ENCODE measurements around the gene LRRC4C.

LRRC4C gene

DNA sequence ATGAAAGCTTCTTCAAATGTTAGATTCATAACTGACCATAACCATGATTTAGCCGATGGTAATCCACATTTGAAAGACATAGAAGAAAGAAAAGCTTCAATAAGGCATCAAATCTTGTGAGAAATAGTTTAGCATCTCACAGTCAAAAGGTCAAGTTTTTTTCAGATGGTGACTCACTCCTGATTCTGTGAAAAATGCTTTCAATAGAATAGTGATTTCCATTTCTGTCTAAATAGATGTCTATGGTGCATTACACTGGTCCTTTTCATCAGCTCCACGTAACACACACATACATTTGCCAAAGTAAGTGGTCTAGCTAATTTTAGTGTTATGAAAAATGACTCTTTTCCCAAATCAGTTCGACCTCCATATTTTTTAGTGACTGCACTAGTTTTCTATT, 139.2 kb downstream of the LRRC4C start:
- no peak for DNase-seq

DNA sequence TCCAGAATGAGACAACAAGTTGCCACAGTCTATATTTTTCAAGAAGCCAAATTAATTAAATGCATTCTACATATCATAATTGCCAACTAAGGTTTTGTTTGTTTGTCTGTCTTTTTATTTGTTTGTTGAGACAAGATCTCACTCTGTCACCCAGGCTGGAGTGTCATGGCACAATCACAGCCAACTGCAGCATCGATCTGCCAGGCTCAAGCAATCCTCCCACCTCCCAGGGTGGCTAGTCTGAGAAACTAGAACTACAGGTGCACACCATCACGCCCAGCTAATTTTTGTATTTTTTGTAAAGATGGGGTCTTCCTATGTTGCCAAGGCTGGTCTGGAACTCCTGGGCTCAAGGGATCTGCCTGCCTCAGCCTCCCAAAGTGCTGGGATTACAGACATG, 140.0 kb downstream of the LRRC4C start:
- no peak for DNase-seq

DNA sequence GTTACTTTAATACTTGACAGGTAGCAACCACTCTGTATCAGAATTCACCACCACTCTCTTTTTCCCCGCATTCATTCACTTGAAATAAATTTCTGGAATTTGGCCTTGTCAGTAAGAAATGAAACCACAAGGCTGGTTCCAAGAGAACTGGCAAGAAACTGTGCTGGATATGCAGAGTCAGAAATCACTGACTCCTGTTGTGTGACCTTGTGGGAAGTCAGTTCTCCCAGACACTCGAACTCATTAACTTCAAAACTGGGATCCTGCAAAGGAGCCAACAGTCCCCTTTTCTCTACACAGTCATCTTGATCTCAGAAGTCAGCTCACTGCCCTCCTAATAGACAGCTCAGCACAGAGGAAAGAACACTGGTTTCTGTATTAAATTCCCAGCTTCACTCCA, 142.7 kb downstream of the LRRC4C start:
- no peak for DNase-seq

DNA sequence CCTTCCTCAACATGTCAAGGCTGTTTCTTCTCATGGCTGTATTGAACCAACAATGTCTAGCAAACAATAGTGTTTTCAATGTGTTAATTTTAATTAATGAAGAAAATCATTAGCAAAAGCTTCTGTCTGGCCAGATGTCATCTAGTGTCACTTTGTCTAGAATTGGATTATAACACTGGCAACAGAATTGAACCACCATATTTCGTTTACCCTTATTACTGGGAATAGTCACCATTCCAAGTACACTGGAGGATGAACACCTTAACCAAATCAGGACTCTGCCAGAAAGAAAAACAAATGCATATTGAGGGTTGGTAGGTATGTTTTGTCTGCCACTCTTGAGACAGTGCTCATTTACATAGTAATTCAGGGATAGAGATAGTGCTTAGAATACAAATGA, 146.2 kb downstream of the LRRC4C start:
- no peak for DNase-seq

DNA sequence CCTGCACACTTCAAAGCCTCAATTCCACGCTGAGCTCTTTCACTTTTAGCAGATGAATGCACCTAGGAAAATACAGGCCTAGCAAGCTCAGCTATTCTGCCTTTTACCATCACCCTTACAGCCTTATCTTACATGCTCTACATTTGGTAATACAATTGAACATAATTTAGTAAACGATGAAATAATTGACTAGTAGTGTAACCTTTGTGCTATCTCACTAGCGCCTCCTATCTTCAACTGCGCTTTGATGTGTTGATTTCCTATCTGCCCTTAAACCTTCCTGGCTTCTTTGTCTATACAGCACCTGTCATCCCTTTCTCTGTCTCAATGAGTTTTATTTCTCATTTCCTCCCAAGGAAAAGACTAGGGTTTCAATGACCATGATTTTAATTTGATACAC, 149.7 kb downstream of the LRRC4C start:
- DNase-seq = no peak

DNA sequence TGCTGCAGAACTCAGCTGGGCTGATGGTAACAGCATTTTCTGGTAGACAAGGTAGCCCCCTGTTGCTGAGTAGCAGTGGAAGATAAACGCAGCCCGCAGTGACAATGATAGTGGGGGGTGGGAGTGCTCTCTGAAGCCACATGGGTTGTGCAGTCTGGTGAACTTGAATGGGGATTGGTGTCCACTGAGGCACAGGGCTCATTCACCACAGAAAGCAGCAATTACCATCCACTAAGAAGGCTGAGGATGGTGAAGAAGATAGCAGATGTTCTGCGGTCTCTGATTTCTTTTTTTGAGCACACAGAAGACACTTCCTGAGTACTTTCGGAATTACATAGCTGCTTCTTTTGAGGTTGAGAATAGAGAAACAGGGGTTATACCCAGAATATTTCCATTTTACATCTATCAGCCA, 150.3 kb downstream of the LRRC4C start:
- DNase-seq = no peak

DNA sequence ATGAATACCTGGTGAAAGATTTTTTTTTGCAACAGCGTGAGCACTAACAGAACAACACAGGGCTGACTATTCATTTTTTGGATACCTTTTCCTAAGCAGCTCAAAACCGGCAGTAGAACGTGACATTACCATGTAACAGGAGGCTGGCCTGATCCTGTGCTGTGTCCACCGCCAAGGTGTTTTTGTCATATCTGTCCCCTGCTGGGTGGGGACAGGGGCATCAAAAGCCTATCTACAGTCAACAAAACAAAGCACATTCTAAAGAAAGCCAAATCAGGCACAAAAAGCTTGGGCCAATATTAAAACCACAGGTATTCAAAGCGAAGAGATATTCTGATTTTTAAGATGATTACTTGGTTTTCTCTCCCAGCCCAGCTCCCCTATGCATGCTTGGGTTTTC, 151.2 kb downstream of the LRRC4C start:
- DNase-seq = no peak

DNA sequence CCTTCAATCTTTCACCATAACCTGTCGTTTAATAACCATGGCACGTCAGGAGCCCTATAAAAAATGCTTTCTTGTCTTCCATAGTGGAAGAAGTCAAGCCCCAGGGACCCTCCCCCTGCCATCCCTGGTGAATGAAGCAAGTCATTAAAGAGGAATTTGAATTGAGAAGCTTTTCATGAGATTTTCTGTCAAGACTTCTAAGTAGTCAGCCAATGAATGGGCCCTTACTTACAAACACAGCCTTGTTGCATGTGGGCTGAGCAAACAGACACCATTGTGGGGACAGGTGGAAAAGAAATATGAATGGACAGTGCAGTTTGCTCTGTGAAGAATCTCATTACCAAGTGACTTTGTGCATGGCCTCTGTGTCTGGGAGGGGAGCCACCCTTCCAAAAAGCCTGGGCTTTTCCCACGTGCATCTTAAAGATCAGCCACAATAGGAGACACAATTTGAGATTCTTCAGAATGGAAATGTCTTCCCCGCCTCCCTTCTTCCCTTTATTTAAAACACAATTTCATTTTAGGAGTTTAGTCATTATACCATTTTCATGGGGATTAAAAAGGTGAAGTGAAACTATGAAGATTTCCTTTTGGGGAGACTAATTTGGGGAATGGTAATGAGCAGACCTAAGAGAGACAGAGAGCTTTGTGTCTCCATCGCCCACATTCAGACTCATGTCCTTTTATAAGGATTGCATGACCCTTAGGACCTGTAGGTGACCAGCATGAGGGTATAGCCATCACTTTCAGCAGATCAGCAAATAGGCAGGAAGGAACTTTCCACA, 152.0 kb downstream of the LRRC4C start:
- no peak for DNase-seq

DNA sequence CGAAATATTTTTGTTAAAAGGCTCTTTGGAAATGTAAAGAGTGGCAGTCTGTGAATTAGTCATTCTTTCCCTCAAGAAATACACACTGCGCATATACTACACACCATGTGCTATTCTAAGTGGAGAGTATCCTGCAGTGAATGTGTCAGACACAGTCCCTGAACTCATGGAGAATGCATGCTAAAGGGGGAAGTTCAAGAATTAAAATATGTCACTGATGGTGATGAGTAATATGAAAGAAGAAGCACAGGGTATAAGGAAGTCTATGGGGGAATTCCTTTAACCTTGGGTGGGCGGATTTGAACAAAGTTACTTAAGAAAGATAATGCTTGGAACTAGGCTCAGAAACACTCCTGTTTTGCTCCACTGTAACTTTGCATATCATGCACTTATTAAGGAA, 153.0 kb downstream of the LRRC4C start:
- no peak for DNase-seq

DNA sequence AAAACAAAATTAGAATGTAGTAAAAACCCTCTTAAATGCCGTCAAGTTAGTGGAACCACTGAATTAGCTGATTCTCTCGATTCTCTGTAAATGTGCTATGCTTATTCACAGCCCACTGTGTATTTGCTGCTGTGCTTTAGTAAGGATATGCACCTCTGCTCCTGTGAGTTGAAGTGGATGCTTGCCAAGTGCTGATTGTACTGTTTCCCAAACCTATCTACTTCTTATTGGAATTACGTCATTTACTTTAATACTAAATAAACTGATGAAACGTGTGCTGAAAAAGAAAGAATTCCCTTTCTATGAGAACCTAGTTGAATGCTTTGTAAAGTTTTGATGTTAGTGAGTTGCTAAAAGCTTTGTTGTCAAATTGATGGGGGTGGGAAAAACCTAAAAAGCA, 158.4 kb downstream of the LRRC4C start:
- no peak for DNase-seq

DNA sequence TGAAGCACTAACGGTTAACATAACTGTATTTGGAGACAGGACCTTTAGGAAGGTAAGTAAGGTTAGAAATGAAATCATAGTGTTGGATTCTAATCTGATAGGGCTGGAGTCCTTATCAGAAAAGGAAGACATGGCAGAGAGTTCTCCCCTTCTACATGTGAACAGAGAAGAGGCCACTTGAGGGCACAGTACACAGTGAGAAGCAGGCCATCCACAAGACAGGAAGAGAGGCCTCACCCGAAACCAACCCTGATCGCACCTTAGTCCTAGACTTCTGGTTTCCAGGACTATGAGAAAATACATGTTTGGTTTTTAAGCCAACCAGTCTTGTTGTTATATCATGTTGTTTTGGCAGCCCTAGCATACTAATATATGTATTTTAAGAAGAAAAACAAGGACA, 170.0 kb downstream of the LRRC4C start:
- no peak for DNase-seq

DNA sequence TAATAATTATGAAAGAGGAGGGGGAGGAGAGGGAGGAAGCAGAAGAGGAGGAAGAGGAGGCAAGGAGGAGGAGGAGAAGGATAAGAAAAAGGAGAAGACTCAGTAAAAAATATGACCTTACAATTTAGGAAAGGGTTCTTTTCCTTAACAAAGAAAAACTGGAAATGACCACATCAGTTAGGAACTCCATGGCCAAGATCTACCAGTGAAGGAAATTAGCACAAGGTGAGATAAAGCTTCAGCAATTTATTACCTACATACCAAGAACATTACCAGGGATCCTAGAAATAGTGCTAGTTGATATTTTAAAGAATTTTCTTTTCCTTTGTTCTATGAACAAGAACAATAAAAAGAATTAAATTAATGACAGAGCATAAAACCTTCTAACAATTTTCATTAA, 172.7 kb downstream of the LRRC4C start:
- DNase-seq = no peak

DNA sequence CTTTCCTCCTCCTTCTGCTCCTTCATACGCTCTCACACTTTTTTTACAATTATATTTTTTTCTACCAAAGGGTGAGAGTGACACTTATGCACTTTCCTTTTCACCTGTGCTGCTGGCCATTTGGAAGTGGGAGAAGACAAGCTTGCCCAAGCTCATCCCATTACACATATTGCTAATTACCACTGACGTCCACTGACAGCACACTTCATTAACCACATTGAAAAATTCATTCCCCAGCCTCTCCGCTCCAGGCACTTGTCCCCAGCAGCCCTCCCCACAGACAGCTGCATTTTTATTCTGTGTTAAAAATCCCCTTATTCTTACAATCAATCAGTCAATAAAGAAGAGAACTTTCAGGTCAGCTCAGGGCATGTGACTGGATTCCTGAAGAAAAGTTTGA, 175.1 kb downstream of the LRRC4C start:
- DNase-seq = no peak

DNA sequence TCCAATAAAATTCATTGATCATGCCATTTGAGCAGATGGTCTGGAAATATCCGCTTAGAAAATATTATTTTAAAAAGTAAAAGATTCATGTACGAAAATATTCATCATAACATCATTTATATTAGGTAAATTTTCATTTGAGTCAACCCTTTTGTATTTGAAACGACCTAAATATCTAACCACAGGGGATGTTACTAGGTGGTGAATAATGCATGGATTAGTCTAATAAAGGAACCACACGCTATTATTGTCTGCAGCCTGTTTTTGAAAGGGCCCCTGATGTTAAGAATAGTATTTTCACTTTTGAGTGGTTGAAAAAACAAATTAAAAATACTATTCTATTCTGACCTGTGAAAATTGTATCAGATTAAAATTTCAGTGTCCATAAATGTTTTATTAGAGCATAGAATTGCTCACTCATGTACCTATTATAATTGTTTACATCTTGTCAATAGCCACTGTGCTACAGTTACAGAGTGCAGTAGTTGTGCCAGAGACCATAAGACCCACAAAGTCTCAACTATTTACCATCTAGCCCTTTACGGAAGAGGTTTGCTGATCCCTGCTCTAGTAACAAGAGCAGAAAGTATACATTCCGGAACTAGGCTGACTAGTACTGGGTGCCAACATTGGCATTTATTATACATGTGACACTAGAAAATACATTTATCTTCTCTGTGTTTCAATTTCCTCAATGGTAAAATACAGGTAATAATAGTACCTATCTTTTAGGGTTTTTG, 176.1 kb downstream of the LRRC4C start:
- no peak for DNase-seq

DNA sequence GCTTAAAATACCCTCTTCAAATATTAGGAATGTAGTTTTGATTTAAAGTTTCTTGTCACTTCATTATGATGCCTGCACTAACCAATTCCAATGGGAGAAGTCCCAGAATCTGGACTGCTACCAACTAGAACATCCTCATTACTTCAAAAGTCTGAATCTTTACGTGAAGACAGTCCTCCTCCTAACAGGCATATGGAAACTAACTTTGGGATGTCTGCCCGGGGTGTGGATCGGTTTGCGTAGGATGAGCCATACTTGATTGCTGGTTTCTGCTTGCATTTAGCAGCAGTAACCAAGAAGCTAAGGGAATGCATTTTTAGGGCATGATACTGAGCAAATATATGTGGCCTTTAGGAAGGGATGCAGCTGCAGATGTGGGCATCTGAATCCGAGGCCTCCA, 177.1 kb downstream of the LRRC4C start:
- no peak for DNase-seq

DNA sequence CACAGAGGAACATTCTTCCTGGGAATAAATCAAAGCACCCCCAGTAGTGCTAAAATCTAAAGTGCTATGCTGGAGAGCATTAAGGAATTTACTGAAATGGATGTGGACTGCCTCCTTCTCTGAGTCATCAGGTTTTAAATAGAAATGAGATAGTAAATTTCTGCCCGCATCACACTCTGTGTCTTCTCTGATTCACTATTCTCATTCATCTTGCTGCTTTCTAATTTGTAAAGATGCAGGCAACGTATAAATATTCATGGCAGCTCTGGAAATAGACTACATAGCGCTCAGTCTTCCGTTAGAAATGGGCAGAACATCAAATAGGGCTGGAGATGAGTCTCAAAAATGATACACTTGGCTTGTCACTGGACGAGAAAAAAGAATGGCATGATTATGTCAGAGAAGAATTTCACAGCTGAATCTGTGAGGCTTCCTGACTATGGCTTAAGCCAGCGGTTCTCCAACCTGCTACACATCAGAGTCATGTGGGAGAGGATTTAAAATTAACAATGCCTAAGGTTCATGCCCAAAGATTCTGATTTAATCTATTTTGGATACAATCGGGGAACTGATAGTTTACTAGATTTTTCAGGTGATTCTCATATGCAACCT, 178.2 kb downstream of the LRRC4C start:
- no peak for DNase-seq

DNA sequence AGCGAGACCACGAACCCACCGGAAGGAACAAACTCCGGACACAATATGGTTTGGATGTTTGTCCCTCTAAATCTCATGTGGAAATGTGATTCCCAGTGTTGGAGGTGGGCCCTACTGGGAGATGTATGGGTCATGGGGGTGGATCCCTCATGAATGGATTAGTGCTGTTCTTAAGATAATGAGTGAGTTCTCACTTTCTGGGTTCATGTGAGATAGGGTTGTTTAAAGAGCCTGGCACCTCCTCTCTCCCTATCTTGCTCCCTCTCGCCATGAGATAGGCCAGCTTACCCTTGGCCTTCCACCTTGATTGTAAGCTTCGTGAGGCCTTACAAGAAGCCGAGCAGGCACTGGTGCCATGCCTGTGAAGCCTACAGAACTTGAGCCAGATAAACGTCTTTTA, 184.6 kb downstream of the LRRC4C start:
- DNase-seq = no peak

DNA sequence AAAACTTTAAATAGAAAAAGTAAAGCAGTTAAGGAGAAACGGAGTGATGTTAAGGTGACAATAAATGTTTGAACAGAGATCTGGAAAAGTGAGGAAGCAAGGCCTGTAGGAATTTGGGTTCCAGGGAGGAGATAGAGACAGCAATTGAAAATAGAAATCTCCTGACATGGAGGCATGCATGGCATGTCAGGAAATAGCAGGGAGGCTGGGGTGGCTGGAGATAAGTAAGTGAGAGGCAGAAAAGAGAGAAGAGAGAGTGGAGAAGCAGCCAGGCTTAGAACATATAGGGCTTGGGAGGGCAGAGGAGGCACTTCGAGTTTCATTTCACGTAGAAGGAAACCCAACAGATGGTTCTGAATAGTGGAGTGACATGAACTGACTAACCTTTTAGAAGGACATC, 185.5 kb downstream of the LRRC4C start:
- DNase-seq = no peak

DNA sequence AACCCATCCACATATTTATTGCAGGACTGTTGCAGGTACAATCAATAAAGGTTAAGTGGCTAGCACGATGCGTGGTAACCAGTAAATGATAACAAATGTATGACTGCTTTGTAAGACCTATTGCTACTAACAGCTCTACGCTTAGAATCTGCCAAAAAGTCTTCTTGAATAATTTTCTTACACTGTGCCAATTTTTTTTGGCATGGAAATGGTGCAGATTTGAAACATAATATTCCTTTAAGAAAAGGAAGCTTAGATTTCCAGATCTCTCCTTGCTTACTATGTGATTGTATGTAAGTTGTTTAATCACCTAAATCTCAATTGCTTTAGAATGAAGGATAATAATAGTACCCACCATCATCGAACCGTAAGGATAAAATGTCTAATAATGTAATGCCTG, 192.0 kb downstream of the LRRC4C start:
- no peak for DNase-seq

DNA sequence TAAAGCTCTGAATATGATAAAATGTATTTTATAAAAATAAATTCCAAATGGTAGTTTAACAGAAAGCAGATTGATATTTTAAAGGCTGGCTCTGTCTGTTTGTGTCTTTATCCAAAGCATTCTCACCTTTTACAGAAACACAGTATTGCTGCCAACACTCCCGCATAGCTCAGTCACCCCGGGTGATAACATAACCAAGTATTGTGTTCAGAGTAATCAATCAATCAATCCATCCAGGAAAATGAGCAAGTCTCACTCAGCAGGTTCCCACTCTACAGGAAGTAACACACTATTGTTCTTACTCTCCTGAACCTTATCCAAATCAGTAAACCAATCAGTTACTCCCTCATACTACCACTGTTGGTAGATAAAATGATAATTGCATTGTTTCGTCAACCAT, 203.4 kb downstream of the LRRC4C start:
- no peak for DNase-seq

DNA sequence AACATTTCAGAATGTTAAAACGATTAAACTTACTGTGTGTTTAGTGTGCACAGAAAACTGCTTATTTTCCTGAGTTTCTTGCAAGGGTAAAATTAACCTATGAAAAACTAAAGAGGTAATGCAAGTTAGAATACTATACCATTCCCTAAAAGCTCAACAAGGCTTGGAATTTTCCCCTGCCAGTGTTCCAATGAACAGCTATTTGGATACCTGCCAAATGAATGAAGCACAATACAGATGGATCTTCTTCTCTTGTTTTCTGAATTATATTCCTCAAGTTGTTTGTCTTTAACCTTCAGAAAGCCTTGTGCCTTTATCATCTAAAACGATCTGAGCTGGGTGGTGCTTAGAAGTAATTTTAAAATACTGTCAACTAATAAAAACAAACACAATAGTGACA, 204.5 kb downstream of the LRRC4C start:
- DNase-seq = no peak

DNA sequence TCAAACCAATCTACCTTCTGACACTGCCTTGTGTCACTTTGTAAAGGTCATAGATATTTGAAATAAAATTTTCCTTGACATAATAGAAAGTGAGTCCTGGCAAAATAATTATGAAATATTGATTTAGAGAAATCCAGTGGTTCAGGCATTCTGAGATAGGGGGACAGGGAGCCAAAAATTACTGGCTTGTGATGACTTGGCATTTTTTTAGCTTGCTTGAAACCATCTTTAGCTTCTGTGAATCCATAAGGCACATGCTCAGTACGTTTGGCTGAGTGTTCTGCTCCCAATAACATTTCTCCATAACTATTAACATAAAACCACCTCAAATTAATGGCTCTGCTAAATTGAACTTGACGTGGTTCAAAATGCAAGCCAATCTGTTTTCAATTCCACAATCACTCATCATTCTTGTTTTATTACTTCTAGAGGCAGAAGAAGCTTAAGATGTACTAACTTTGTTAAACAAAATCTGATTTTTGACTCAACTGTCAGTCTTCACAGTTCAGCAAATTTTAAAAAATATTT, 209.0 kb downstream of the LRRC4C start:
- DNase-seq = no peak

DNA sequence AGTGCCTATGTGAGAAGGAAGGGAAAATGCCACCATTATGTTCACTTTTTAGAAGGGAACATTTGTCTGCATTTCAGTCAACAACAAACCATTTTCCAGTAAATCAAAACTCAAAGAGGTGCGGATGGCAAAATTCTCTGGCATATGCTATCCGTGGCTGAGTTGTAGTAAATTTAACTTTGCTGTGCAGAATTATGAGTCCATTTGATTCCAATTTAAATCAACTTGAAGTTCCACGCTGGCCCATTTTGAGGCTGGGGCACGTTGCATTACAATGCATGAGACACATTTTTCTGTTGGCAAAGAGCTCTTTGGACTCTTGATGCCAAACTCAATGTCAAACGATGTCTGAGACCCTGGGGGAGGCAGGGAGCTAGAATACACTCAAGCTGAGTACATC, 211.8 kb downstream of the LRRC4C start:
- no peak for DNase-seq

DNA sequence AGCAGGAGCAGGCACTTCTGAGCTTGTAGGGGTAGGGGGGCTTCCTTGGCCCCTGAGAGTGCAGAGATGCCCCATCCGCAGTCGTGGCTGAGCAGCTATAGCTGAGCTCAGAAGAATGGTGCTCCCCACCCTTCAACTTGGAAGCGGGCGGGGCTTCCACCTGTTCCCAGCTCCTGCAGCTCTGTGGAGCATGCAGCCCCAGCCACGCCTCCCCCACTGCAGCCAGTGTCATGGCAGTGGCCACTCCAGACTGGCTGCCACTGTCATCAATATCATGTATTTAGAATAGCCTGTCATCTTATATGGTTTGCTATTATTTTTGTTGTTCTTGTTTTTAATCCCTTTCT, 213.1 kb downstream of the LRRC4C start:
- DNase-seq = no peak
